22Rv1 (cell line): ENCODE results near the gene HOXC10.

Experiments used
- H3K27ac ChIP-seq: fragments of 450-650 bp; 2 replicates; pipeline ENCODE4 v1.5.1; 2017
- CTCF ChIP-seq: fragments of 450-650 bp; IDR thresholded peaks from 2 replicates; pipeline ENCODE4 v1.5.1; 2017; ENCODE audit warnings: mild to moderate bottlenecking
- ZFX ChIP-seq: fragments of 450-650 bp; IDR thresholded peaks from 2 replicates; pipeline ENCODE4 v1.6.1; 2017; ENCODE audit warnings: antibody characterized with exemption, borderline replicate concordance

HOXC10 gene

DNA sequence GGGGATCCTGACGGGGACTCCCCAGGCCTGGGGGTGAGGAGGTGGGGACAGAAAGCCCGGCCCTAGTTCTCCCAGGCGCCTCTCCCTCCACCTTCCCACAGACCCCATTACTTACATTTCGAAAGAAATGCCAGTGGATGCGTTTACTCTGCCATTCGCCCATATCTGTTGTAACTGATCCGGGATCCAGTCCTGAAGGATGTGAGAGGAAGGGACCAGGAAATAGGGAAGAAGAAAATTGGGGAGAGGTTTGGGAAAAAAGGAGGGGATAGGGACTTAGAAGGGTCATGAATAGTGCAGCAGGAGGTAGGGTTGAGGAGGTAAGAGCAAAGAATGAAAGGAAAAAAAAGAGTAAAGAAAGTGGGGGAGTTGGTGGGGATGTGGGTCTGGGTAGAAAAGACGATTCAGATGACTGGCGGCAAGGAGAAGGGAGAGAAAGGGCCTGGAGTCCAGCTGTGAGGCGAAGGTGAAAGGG lies 29.1 kb upstream of the HOXC10 start:
- no peak overlapping the region for H3K27ac ChIP-seq
- TF ChIP-seq ZFX (no peak), CTCF (no peak)

- no peak for TF ChIP-seq ZFX
- TF ChIP-seq CTCF = no peak
- no peak overlapping the region for H3K27ac ChIP-seq
These were observed 28.6 kb upstream of the HOXC10 start for GRCh38 chr12:53956251-53956887.

GRCh38 chr12:53956914-53957536 lies 27.9 kb upstream of the HOXC10 start:
- TF ChIP-seq CTCF (no peak), ZFX (no peak)
- no peak overlapping the region for H3K27ac ChIP-seq

- no peak overlapping the region for H3K27ac ChIP-seq
These were observed 26.8 kb upstream of the HOXC10 start for GRCh38 chr12:53958128-53958527.

GRCh38 chr12:53959314-53959713 lies 25.6 kb upstream of the HOXC10 start:
- no peak for TF ChIP-seq CTCF
- no peak for TF ChIP-seq ZFX
- no peak overlapping the region for H3K27ac ChIP-seq

More at GRCh38 chr12:53958128-53958527, 26.8 kb upstream of the HOXC10 start:
- TF ChIP-seq ZFX = no peak
- TF ChIP-seq CTCF = no peak

GRCh38 chr12:53960187-53961024 lies 24.5 kb upstream of the HOXC10 start:
- H3K27ac ChIP-seq = no peak overlapping the region
- no peak for TF ChIP-seq CTCF
